Urothelium cell line (cell line): ENCODE measurements around the gene TFRC.
"Not testable (repeated sequence)": the region's sequence is repeated elsewhere in the genome, so short reads cannot be mapped to it uniquely, and the experiment has no call there.

Experiments
- DNase-seq: peaks from one replicate; pipeline ENCODE4 v3.0.0; 2011; ENCODE audit warnings: low spot score, mixed read lengths
- FAIRE-seq: peaks from 2 replicates; lab custom pipeline; 2011; peaks lifted over from hg19 to GRCh38; lab: Jason Lieb, UNC

TFRC gene

DNA sequence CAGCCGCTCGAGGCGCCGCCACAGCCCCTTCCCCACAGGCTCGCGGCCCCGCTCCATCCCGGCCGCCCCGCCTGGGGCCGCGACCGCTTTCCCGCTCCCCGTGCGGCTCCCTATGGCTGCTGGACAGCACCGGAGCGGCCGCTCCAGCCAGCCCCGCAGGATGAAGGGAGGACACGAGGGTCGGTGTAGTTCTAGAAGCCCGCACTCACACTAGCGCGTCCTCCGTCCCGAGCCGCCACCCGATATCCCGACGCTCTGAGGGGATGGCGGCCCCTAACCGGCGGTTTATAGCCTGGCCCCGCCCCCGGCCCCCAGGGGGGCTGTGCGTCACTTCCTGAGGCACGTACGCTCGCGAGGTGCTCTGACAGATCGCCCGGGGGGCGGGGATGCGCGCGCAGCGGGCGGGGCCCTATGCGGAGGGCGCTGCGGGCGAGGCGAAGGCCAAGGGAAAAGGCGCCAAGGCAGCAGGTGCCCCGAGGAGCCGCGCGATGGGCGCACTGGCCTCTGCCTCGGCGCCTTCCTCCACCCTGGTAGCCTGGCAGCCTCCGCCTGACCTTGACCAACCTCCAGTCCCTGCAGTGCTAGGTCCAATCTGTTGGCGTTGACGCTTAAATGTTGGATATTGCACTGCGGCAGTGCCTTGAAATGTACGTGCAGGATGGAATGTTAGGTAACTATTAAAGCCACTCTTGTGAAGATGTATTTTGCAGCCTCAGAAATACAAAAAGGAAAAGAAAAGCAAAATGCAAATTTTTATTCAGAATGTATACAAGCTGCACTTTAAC is at the start of gene TFRC:
Gene TFRC, minus strand, starts transcription at position 257 of the 785 bp plus-strand sequence. CDS start 4,991 bp downstream, outside the sequence.
- FAIRE-seq (no peak), DNase-seq (peak; percentile 98)

DNA sequence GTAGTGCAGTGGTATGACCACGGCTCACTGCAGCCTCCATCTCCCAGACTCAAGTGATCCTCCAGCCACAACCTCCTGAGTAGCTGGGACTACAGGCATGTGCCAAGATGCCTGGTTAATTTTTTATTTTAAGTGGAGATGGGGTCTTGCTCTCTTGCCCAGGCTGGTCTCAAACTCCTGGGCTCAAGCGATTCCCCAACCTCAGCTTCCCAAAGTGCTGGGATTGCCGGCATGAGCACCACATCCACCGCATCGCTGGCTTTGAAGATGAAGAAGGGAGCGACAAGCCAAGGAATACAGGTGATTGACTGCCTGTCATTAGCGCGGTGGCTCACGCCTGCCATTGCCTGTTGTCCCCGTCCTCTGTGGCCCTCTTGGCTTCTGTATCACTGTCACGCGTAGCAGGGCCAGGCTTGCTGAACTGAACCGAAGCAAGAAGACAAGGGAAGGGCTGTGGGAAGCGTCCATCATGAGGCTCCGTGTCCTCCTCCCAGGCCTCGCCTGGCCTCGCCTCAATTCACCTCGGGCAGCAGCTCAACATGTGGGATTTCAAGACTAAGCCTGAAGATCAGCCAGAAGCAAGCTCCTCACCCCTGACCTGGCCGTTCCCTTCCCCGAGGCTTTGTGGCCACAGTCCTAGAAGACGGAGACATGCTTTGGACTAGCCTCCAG is 46.4 kb upstream of the TFRC start:
- no peak for FAIRE-seq
- no peak for DNase-seq

DNA sequence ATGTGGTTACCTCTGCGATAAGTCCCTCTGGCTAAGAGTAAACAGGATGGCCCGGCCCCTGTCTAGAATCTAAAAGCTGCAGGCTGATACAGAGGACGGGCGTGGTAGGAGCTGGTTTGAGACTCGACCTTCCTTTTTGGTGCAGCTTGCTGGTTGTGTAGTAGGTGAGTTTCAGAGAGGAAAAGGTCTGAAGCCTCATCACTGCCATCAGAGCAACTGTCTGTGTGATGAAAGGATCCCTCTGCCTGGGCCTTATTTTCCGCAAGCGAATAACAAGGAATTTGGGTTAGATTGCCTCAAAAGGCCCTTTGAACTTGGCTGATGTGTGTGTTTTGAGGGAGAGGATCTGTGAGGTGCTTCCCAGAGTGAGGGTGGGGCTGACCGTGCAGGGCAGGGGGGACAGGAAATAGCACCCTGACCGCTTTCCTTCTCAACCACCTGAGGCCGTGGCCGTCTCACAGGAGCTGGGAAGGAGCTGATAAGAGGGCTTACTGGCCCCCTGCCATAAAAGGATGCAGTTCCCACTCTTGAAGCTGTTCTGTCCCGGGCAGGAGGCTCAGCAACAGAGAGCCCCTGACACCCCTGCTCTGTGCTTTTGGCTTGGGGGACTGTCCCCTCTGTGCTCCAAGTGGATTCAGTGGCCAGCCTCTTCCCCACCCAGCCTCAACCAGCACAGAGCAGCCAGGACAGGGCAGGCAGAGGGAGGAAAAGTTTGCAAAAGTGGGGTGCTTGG is 45.6 kb upstream of the TFRC start:
- no peak for FAIRE-seq
- DNase-seq = no peak

DNA sequence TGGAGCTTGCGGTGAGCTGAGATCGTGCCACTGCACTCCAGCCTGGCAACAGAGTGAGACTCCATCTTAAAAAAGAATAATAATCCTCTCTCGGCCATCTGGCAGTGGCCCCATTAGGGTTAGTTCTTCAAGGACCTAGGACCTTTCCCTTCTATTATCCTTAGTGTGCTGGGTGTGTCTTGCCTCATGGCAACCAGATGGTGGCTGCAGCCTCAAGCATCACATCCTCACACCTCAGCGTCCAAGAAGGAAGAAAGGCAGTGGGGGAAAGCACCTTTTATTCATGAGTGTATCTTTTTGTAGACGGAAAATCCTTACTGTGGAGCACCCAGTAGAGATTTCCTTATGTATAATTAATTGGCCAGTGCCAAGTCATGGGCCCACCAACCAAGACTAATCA is 42.7 kb upstream of the TFRC start:
- DNase-seq = no peak
- no peak for FAIRE-seq

DNA sequence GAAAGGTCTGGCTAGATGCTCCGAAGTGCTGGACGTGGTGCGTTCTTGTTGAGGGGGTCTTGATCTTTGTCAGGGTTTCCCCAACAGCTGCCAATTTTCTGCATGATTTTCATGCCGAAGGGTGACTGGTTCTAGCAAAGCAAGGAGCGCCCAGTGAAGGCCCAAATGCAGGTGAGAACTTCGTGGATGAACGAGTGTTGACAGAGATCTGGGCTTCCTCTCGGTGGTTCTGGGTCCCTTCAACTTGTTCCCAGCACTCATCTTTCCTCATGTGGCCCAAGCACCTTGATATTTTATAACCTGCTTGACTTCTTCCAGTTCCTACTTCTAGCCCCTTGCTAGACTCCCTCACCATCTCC is 40.8 kb upstream of the TFRC start:
- DNase-seq (no peak), FAIRE-seq (no peak)

DNA sequence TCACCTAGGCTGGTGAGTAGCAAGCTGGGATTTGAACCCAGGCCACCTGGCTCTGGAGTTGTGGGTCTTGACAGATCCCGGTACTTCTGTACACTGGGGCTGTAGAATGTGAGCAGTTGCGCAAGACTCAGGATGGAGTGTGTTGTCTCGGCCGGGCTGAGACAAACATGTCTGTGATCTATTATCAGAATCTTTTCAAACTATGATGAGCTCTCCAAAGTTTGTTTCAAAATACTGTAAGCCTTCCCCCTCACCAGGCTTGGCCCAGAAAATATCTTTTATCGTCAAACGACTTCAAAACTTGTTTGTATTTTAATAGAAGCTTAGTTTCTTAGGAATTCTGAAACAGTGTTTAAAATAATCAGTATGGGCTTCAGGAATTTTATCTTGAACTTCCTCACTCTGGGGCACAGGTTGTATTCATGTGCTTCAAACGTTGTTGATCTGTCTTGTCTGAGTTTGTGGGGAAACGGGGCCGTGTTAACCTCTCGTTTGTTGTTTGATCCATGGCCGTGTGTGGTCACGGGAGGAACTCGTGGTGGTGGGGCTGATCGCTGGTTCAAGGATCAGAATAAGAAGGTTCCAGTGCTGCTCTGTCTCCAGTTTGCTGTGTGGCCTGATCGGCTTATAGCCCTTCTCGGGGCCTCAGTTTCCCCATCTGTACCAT is 40.3 kb upstream of the TFRC start:
- DNase-seq (no peak), FAIRE-seq (no peak)

DNA sequence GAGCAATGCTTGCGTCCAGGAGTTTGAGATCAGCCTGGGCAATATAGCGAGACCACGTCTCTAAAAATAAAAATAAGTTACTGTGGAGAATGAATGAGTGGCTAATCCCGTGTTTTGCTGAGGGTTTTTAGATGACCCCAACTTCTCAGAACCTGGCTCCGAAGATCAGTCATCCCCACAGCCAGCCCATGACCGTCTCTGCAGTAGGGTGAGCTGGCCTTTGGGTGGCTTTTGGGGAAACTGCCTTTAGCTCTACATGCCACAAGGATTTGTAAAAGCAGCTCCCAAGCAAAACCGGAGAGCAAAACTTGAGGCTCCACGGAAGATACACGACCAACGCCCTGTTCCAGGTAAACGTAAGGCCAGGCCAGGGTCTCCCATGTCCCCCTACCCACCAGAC is 39.2 kb upstream of the TFRC start:
- DNase-seq = no peak
- FAIRE-seq = no peak

DNA sequence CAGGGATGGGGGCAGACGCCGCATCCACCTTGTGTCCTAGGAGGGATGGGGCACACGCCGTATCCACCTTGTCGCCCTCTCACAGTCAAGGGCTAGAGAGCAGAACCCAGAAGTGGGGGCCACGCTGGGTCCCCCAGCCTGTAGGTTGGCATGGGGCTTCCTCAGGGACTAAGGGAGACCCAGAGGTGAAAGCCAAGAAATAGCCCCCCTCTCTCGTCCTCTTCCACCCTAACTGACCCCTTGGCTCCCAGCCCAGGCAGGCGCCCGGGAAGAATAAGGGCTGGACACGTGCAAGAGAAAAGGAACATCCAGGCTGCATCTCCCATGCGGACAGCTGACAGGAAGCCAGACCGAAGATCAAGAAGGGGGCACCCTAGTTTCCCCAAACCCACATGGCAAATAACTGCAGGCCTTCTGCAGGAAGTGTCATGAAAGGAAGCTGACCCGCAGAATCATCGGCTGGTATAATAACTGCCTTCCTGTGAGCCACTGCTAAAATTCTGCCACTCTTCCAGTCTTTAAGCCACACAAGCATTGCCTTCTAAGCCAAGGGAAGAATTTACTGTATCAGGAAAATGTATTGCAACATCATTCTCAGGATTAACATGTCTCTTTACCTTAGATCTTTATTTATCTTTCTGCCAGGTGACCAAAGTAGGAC is 38.5 kb upstream of the TFRC start:
- DNase-seq = no peak
- no peak for FAIRE-seq

DNA sequence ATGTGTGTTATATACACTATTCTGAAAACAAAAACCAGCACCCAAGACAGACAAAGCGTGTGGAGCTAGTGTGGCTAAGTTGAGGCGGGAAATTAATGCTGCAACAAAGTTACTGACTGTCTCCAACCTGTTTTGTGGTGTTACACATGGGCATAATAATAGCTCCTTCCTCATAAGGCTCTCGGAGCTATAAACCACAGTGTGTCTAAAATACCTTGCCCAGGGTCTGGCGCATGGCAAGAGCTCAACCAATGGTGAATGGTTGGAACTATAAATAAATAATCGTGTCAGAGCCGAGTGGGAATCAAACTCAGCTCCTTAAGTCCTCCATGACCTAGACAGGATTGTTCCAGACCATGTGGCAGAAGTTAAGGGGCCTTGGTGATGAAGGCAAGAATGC is 35.9 kb upstream of the TFRC start:
- DNase-seq = no peak
- FAIRE-seq = no peak

DNA sequence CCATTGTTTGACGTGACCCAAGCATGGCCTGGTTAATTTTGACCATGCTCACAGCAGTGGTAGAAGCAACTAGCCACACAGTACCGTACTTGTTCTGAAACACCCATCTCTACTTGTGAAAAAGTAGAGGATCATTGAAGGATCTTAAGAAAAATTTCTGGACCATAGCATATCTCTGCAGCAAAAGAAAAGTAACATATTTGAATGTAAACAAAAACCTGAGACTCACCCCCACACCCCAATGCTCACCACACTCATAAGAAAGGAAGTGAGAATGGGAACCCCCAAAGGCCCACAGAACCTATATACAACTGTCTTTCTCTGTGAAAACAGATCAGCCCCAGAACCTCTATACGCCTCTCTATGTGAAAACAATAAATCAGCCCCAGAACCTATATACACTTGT is 33.8 kb upstream of the TFRC start:
- DNase-seq (no peak), FAIRE-seq (no peak)

DNA sequence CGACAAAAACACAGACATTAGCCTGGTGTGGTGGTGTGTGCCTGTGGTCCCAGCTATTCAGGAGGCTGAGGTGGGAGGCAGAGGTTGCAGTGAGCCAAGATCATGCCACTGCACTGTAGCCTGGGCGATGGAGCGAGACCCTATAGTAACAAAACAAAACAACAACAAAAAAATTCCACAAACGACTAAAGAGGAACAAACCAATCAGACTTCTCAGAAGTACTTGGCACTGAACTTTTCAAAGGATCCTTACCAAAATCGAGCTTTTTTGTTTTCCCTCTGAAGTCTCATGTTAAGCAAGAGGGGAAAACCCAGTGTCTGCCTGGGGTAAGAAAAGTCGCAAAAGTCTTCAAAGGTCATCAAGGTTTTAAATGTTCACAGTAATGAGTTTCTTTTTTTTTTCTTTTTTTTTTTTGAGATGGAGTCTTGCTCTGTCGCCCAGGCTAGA is 30.1 kb upstream of the TFRC start:
- DNase-seq (no peak), FAIRE-seq (no peak)

DNA sequence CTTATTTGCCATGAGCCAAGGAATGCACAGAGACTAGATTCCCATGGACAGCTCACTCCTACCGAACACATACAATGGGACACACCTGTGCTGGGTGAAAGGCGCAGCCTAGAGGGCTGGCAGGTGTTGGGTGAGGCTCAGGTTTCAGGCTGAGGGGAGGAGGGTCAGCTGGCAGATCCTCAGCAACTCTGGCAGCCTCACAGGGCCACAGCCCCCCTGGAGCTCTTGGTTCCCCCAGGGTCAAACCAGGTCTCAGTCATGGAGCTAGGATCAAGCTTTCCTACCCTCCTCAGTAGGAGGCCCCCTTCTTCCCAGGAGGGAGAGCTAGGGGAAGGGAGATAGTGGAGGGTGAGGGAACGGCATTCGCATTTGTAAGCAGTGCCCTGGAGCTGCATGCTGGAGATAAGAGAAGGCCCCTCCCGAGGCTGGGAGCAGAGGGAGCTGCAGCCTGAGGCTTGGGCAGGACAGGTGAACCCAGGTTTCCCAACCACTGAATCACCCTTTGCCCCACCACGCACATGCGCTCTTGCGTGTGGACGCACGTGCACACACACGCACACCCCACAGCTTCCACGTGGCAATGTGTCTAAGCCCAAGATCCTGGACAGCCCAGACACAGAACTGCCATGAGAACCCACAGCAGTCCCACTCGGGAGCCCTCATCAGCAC is 26.3 kb upstream of the TFRC start:
- DNase-seq (no peak), FAIRE-seq (no peak)

DNA sequence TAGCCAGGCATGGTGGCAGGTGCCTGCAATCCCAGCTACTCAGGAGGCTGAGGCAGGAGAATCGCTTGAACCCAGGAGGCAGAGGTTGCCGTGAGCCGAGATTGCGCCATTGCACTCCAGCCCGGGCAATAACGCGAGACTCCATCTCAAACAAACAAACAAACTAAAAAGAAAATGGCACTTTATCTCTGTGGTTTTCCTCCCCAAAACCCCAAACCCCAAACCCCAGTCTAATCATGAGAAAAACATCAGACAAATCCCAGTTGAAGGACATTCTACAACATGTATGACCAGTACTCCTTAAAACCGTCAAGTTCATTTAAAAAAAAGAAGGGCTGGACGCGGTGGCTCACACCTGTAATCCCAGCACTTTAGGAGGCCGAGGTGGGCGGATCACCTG is 22.8 kb upstream of the TFRC start:
- FAIRE-seq = not testable (repeated sequence)

DNA sequence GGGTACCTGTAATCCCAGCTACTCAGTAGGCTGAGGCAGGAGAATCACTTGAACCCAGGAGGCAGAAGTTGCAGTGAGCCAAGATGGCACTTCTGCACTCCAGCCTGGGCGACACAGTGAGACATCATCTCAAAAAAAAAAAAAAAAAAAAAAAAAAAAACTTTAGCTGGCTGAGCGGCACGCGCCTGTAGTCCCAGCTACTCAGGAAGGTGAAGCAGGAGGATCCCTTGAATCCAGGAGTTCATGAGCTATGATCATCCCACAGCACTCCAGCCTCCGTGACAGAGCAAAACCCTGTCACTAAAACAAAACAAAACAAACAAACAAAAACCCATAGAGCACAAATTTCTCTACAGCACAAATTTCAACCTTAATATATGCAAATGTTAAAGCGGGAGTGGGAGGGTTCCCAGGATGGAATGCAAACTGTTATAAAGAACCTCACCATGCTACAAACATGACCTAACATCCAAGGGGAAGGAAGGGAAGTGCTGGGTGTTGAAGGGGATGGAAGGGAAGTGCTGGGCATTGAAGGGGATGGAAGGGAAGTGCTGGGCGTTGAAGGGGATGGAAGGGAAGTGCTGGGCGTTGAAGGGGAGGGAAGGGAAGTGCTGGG is 16.6 kb upstream of the TFRC start:
- DNase-seq, FAIRE-seq: not testable (repeated sequence)

More for the DNA sequence above, 22.8 kb upstream of the TFRC start:
- DNase-seq = not testable (repeated sequence)

DNA sequence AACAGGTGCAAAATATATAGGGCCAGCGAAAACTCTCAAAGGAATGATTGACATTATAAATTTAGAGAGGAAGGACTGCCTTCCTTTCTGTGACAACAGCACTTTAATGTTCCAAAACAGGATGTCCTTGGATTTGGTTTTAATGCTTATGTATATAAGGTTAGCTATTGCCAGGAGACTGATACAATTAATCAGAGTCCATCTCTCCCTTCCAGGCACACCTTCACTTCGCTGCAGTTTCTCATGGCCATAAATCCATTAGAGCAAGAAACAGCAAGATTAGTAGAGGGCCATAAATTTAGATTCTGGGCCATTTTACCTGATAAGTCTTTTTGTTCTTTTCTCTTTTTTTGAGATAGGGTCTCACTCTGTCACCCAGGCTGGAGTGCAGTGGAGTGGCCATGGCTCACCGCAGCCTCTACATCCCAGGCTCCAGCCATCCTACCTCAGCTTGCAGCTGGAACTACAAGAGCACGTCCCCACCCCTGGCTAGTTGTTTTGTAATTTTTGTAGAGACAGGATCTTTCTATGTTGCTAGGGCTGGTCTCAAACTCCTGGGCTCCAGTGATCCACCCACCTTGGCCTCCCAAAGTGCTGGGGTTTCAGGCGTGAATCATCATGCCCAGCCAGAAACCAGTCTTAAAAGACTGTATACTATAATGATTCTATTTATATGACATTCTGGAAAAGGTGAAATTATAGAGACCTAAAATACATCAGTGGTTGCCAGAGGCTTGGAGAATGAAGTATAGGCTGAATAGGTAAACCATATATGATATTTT is 15.7 kb upstream of the TFRC start:
- FAIRE-seq (no peak), DNase-seq (no peak)

DNA sequence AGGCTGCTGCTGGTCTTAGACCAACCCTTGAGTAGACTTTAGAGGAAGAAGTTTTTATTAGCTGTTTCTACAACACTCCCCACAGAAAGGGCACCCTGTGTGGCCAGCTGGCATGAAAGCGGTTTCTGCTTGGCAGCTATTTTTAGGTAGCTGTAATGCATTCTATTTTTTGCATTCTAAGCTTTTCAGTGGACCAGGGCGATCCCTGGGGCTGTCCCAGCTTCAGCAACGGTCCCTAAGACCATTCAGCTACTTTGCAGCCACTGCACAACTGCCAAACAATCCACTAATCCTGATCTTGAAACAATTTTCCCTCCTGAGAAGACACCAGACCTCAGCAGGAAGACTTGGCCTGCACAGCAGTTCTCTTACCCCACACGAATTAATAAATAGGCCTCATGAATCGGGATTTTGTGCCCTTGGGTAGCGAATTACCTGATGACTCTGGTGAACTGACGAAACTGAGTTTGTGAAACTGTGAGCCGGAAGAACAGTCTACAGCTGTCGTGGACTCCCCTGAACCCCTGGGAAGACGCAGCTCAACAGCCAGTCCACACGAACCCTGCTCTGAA is 14.6 kb upstream of the TFRC start:
- DNase-seq (no peak), FAIRE-seq (no peak)

DNA sequence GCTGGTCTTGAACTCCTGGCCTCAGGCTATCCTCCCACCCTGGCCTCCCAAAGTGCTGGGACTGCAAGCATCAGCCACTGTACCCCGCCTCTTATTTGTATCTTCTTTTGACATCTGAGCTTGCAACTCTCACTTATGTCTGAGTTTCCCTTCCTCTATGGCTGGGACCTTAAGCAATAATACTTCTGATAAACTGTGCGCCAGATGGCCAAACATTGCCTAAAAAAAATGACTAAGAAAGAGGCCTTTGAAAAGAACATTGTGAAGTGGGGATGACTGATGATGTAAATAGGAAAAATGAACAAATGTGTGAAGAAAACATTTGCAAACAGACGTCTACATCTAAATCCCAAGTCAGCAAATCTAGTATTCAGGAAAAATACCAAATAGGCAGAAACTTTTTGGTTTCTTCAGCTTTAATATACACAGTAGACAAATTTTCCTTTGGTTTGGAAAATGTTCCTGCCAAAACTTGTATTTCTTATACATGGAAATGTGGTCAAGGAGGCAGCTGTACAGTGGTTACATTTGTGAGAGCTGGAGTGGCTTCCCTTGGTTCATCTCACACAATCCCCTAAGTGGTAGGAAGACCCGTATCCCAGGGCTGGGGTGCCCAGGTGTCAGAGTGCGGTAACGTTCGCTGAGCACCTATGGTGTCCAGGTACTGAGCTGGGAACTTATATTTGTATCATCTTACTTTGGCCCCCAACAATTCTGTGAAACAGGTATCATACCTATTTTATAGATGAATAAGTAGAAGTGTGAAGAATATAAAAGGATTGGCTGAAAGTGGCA is 11.6 kb upstream of the TFRC start:
- FAIRE-seq (no peak), DNase-seq (no peak)

DNA sequence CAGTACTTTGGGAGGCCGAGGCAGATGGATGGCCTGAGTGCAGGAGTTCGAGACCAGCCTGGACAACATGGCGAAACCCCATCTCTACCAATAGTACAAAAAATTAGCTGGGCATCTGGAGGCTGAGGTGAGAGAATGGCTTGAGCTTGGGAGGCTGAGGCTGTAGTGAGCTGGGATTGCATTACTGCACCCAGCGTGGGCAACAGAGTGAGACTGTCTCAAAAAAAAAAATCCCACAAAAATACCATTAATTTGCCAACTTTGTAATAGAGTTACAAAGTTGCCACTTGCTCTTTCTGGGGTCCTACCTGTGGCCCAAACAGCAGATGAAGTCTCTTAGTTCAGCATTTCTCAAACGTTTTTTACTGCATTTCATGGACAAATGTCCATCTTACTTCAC is 6.0 kb upstream of the TFRC start:
- no peak for DNase-seq
- FAIRE-seq = no peak
